GM23338 (cell line): Measurements from ENCODE around the gene PCDHB2. TPM values are rescaled to one million over a fixed set of nuclear protein-coding genes. Genes with fewer than 3 reads are reported as not detected.

Experiments used
- ATAC-seq: fragments of 200-7000 bp; cut with Tn5 transposase; 3 replicates; pipeline ENCODE4 v1.9.1; 2020
- DNase-seq: peaks from one replicate; pipeline ENCODE4 v3.0.0-alpha.2; 2015; ENCODE audit warnings: low spot score
- H2AFZ ChIP-seq: fragments of 200-600 bp; sonication (generic); 2 replicates; pipeline ENCODE4 v1.8.0; 2016; ENCODE audit warnings: antibody characterized with exemption, mild to moderate bottlenecking, moderate library complexity
- H3F3A ChIP-seq: fragments of 200-600 bp; sonication (generic); replicated peaks from 2 replicates; pipeline ENCODE4 v1.8.0; 2017; ENCODE audit warnings: antibody characterized with exemption, mixed run types, low read depth
- H3K27ac ChIP-seq: fragments of 200-600 bp; sonication (generic); 2 replicates; pipeline ENCODE4 v1.6.1; 2016; ENCODE audit warnings: low read depth
- H3K27me3 ChIP-seq: fragments of 200-600 bp; sonication (generic); 2 replicates; pipeline ENCODE4 v1.8.0; 2016; ENCODE audit warnings: mild to moderate bottlenecking, mixed run types, moderate library complexity; ENCODE audit not compliant: insufficient read depth
- H3K36me3 ChIP-seq: fragments of 200-600 bp; sonication (generic); 2 replicates; pipeline ENCODE4 v1.8.0; 2016; ENCODE audit warnings: mild to moderate bottlenecking; ENCODE audit not compliant: insufficient read depth
- H3K4me1 ChIP-seq: fragments of 200-600 bp; sonication (generic); 2 replicates; pipeline ENCODE4 v1.8.0; 2016; ENCODE audit warnings: mild to moderate bottlenecking, moderate library complexity; ENCODE audit not compliant: insufficient read depth
- H3K4me2 ChIP-seq: fragments of 200-600 bp; sonication (generic); 2 replicates; pipeline ENCODE4 v1.7.1; 2017; ENCODE audit warnings: mixed run types
- H3K4me3 ChIP-seq: fragments of 200-600 bp; sonication (generic); 2 replicates; pipeline ENCODE4 v1.6.1; 2016; ENCODE audit warnings: mixed run types
- H3K79me2 ChIP-seq: fragments of 200-600 bp; sonication (generic); replicated peaks from 2 replicates; pipeline ENCODE4 v1.8.0; 2017; ENCODE audit warnings: mild to moderate bottlenecking; ENCODE audit not compliant: insufficient read depth
- H3K9me2 ChIP-seq: fragments of 200-600 bp; sonication (generic); 2 replicates; pipeline ENCODE4 v1.8.0; 2017; ENCODE audit not compliant: insufficient read depth
- H4K20me1 ChIP-seq: fragments of 200-600 bp; sonication (generic); replicated peaks from 2 replicates; pipeline ENCODE4 v1.8.0; 2017; ENCODE audit warnings: mild to moderate bottlenecking; ENCODE audit not compliant: insufficient read depth
- H3K27ac Mint-ChIP-seq: 2 replicates; pipeline ENCODE4 v1.8.0; 2020; ENCODE audit warnings: inconsistent platforms, mild to moderate bottlenecking, moderate library complexity, mixed read lengths
- H3K27me3 Mint-ChIP-seq: 3 replicates; pipeline ENCODE4 v1.8.0; 2022; ENCODE audit warnings: low read depth, mild to moderate bottlenecking, moderate library complexity, mixed read lengths, inconsistent platforms; ENCODE audit not compliant: insufficient read depth, poor library complexity
- H3K36me3 Mint-ChIP-seq: 3 replicates; pipeline ENCODE4 v1.8.0; 2021; ENCODE audit warnings: low read depth, mild to moderate bottlenecking, inconsistent platforms, moderate library complexity, mixed read lengths
- H3K4me1 Mint-ChIP-seq: 3 replicates; pipeline ENCODE4 v1.8.0; 2020; ENCODE audit warnings: mild to moderate bottlenecking, inconsistent platforms, mixed read lengths
- H3K4me3 Mint-ChIP-seq: 3 replicates; pipeline ENCODE4 v1.8.0; 2021; ENCODE audit warnings: moderate library complexity, mild to moderate bottlenecking, inconsistent platforms, mixed read lengths
- H3K9me3 Mint-ChIP-seq: 3 replicates; pipeline ENCODE4 v1.8.0; 2020; ENCODE audit warnings: moderate library complexity, mild to moderate bottlenecking, inconsistent platforms, mixed read lengths
- CREB1 ChIP-seq: fragments of 250-450 bp; sonication (Bioruptor Pico); IDR thresholded peaks from 2 replicates; pipeline ENCODE4 v1.5.0; 2020; ENCODE audit warnings: low read depth, mild to moderate bottlenecking, moderate library complexity
- ETS1 ChIP-seq: IDR thresholded peaks from 2 replicates; pipeline ENCODE4 v1.6.1; 2016; ENCODE audit warnings: antibody characterized with exemption
- EZH2 ChIP-seq: fragments of 200-600 bp; sonication (generic); IDR thresholded peaks from one replicate; pipeline ENCODE4 v1.8.0; 2017; ENCODE audit warnings: antibody characterized with exemption, mild to moderate bottlenecking, low read depth; ENCODE audit not compliant: unreplicated experiment
- EZH2phosphoT487 ChIP-seq: fragments of 200-600 bp; sonication (generic); IDR thresholded peaks from one replicate; pipeline ENCODE4 v1.8.1; 2018; ENCODE audit warnings: antibody characterized with exemption; ENCODE audit not compliant: unreplicated experiment
- JUNB ChIP-seq: IDR thresholded peaks from one replicate; pipeline ENCODE4 v1.6.1; 2016; ENCODE audit warnings: antibody characterized with exemption; ENCODE audit not compliant: unreplicated experiment
- NANOG ChIP-seq: IDR thresholded peaks from 2 replicates; pipeline ENCODE4 v1.6.1; 2016; ENCODE audit warnings: antibody characterized with exemption, borderline replicate concordance
- POLR2AphosphoS5 ChIP-seq: IDR thresholded peaks from 2 replicates; pipeline ENCODE4 v1.6.1; 2016; ENCODE audit warnings: antibody characterized with exemption, low read depth
- REST ChIP-seq: IDR thresholded peaks from one replicate; pipeline ENCODE4 v1.6.1; 2018; ENCODE audit warnings: antibody characterized with exemption; ENCODE audit not compliant: unreplicated experiment
- STAT1 ChIP-seq: IDR thresholded peaks from one replicate; pipeline ENCODE4 v1.6.1; 2016; ENCODE audit warnings: antibody characterized with exemption; ENCODE audit not compliant: unreplicated experiment
- ZNF114 ChIP-seq: fragments of 250-450 bp; sonication (Bioruptor Pico); IDR thresholded peaks from 2 replicates; pipeline ENCODE4 v1.5.0; 2020; ENCODE audit warnings: mild to moderate bottlenecking, moderate library complexity
- ZNF331 ChIP-seq: fragments of 250-450 bp; sonication (Bioruptor Pico); IDR thresholded peaks from 2 replicates; pipeline ENCODE4 v1.5.0; 2020; ENCODE audit warnings: low read depth, mild to moderate bottlenecking, moderate library complexity
- ZNF462 ChIP-seq: fragments of 250-450 bp; sonication (Bioruptor Pico); IDR thresholded peaks from 2 replicates; pipeline ENCODE4 v1.5.0; 2020; ENCODE audit warnings: mild to moderate bottlenecking, moderate library complexity
- long read RNA-seq: library from polyadenylated mRNA; unstranded; transcript quantifications from one replicate; pipeline ENCODE4 v2.0.0, GENCODE V29; 2020; ENCODE audit not compliant: unreplicated experiment
- polyA plus RNA-seq: library from polyadenylated mRNA; unstranded; fragments of >200 nt; fragmentation: Nextera tagmentation; extraction: Ambion mirVana; gene quantifications from 2 replicates; pipeline ENCODE4 v1.2.1, GENCODE V29; 2016
- total RNA-seq: library from RNA; depleted of rRNA; stranded (reverse); fragments of >200 nt; shearing (Covaris generic); gene quantifications from 2 replicates; pipeline ENCODE4 v1.2.3, GENCODE V29; 2014; rRNA removed
- TF ChIP-seq, protein P1 (sequence below), 2 experiments: fragments of 200-600 bp in 1 of 2; sonication (generic) in 1 of 2; conservative IDR thresholded peaks; 2 replicates each; pipeline versions ENCODE4 v1.5.1 to v1.6.1; 2016 to 2017; ENCODE audit warnings: antibody characterized with exemption in 2 of 2, low read depth in 2 of 2, mild to moderate bottlenecking in 2 of 2, moderate library complexity in 1 of 2

The PCDHB2 gene
- total RNA-seq (28.6 and 34.2 TPM in 2 replicates), polyA plus RNA-seq (7.1 and 9.3 TPM in 2 replicates)
- long read RNA-seq, full-length matches to known transcripts: 7 of 7 reads
- long read RNA-seq, partial matches to known transcripts: 0 of 7 reads
- long read RNA-seq, other reads (novel, unspliced or antisense): 0 of 7 reads

GRCh38 chr5:141094481-141095262, at the start of gene PCDHB2:
PCDHB2 (plus strand) TSS chr5:141094615; CDS start chr5:141094791, 176 bp downstream.
- H3K9me2 ChIP-seq: no peaks in the 10 kb centered on the region
- Mint-ChIP-seq H3K4me3 (peak within 1 kb of the TSS; percentile 93), H3K27ac (peak within 1 kb of the TSS; percentile 95), H3K27me3 (no peaks in the 10 kb centered on the region), H3K36me3 (peaks cover 35% of the 10 kb centered on the region), H3K4me1 (peaks cover 8% of the 10 kb centered on the region; the same call in 2 of the 3 replicates), H3K9me3 (peaks cover 26% of the 10 kb centered on the region; the same call in 2 of the 3 replicates)
- peak; percentile 97 for ATAC-seq
- TF ChIP-seq JUNB (peak; percentile 60), CREB1 (CRISPR knock-in tag) (no peak), ZNF331 (CRISPR knock-in tag) (no peak), NANOG (no peak), EZH2phosphoT487 (no peak), REST (no peak), ETS1 (peak; percentile 28; the same call in 1 of the 2 replicates), EZH2 (no peak), STAT1 (no peak), ZNF114 (CRISPR knock-in tag) (no peak), ZNF462 (CRISPR knock-in tag) (no peak), POLR2AphosphoS5 (peak; percentile 83)
- TF ChIP-seq, protein P1, sequence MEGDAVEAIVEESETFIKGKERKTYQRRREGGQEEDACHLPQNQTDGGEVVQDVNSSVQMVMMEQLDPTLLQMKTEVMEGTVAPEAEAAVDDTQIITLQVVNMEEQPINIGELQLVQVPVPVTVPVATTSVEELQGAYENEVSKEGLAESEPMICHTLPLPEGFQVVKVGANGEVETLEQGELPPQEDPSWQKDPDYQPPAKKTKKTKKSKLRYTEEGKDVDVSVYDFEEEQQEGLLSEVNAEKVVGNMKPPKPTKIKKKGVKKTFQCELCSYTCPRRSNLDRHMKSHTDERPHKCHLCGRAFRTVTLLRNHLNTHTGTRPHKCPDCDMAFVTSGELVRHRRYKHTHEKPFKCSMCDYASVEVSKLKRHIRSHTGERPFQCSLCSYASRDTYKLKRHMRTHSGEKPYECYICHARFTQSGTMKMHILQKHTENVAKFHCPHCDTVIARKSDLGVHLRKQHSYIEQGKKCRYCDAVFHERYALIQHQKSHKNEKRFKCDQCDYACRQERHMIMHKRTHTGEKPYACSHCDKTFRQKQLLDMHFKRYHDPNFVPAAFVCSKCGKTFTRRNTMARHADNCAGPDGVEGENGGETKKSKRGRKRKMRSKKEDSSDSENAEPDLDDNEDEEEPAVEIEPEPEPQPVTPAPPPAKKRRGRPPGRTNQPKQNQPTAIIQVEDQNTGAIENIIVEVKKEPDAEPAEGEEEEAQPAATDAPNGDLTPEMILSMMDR (conservative IDR thresholded peaks at IDR 0.05; ENCODE audit: low read depth in 2 of 2): peak; percentile 88 to 89
- H3K27ac ChIP-seq: peak within 1 kb of the TSS; percentile 70
- peak within 1 kb of the TSS; percentile 89 for H3K4me2 ChIP-seq
- peak; percentile 98 for DNase-seq
- H3K36me3 ChIP-seq: no peaks in the 10 kb centered on the region
- H3F3A ChIP-seq: no peaks in the 10 kb centered on the region
- H4K20me1 ChIP-seq: no peaks in the 10 kb centered on the region; the same call in 1 of the 2 replicates
- no peaks in the 10 kb centered on the region for H3K4me1 ChIP-seq
- H3K4me3 ChIP-seq: peak within 1 kb of the TSS; percentile 68
- peak within 1 kb of the TSS; percentile 7 for H2AFZ ChIP-seq
- peaks cover 30% of the 10 kb centered on the region for H3K79me2 ChIP-seq
- H3K27me3 ChIP-seq: no peaks in the 10 kb centered on the region
